ENCODE results near the gene CDH23.

DNA sequence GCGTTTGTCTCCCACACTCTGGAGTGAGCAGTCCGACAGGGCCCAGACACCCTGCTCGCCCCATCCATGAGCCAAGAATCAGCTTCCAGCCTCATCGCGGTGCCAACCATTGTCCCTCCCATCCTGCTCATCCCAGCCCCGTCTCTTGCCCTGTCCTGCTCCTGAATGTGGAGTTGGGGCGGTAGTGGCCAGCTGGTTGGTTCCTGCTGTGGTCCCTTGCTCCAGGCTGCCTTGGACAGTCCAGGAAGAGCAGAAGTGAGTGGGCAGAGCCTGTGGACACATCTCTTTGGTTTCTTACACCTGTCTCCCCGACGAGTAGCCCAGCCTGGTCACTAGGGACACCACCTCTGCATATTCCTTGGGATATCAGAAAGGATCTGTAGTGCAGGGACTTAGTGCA is 63.9 kb downstream of the CDH23 start:
- TF ChIP-seq CTCF (conservative IDR thresholded peaks at IDR 0.05; ENCODE audit: low read depth, low read length) (no peak), EZH2 (IDR thresholded peaks at IDR 0.05; ENCODE audit: low read length, unreplicated experiment) (no peak), EZH2phosphoT487 (IDR thresholded peaks at IDR 0.05; ENCODE audit: borderline replicate concordance, low read length) (no peak)
